T-helper 2 cell treated with Interferon-gamma antibody and Interleukin-4, amounts not matched to agents 5 μg/mL and 100 μg/mL, for 36 hours (primary cell): ENCODE measurements around the gene SPTLC1.
"Not testable (repeated sequence)": the region's sequence is repeated elsewhere in the genome, so short reads cannot be mapped to it uniquely, and the experiment has no call there.

Experiments used
- DNase-seq: peaks from one replicate; pipeline ENCODE4 v3.0.0; 2021; ENCODE audit warnings: low spot score
- H3K27ac Mint-ChIP-seq: one replicate; pipeline ENCODE4 v1.8.0; 2021; ENCODE audit warnings: mild to moderate bottlenecking, mixed read lengths
- H3K27me3 Mint-ChIP-seq: one replicate; pipeline ENCODE4 v1.8.0; 2021; ENCODE audit warnings: low read depth, mixed read lengths
- H3K36me3 Mint-ChIP-seq: one replicate; pipeline ENCODE4 v1.8.0; 2021; ENCODE audit warnings: low read depth, mixed read lengths
- H3K4me1 Mint-ChIP-seq: one replicate; pipeline ENCODE4 v1.8.0; 2021; ENCODE audit warnings: low read depth, mixed read lengths
- H3K4me3 Mint-ChIP-seq: one replicate; pipeline ENCODE4 v1.8.0; 2022; ENCODE audit warnings: mild to moderate bottlenecking, moderate library complexity, mixed read lengths
- H3K9me3 Mint-ChIP-seq: one replicate; pipeline ENCODE4 v1.8.0; 2021; ENCODE audit warnings: mixed read lengths

Gene SPTLC1

DNA sequence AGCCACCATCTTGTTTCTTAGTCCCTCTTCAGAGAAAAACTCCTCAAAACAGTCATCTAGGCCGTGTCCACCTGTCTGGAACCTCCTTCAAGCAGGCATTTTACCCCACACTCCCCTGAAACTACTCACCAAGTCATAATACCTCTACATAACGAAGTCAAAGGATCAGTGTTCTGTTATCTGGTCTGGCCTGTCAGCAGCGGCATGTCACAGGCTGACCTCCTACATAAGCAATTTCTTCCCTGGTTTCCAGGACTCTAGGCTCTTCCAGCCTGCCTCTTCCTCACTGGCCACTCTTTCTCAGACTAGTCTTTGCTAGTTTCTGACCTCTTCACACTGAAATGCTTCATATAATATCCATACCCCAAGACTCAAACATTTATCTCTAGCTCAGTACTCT is 72.2 kb downstream of the SPTLC1 start:
- Mint-ChIP-seq H3K9me3 (peaks cover 25% of the 10 kb centered on the region), H3K36me3 (peaks cover 75% of the 10 kb centered on the region), H3K4me3 (no peak overlapping the region), H3K4me1 (no peaks in the 10 kb centered on the region), H3K27ac (no peak overlapping the region), H3K27me3 (no peaks in the 10 kb centered on the region)
- no peak for DNase-seq

DNA sequence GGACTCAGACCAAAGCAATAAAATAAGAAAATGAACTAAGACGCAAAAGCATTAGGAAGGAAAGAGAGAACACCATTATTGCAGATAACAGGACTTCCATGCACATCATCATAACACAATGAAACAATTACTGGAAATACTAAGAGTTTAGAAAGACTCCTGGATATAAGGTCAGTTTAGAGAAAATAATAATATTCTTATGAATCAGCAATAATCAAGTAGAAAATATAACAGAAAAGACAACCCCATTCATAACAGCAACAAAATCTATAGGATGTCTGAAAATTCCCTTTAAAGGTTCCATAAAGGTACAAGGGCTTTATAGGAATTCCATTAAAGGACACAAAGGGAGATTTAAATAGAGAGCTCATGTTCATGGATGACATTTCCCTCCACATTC is 73.0 kb downstream of the SPTLC1 start:
- Mint-ChIP-seq H3K4me1 (no peaks in the 10 kb centered on the region), H3K27me3 (no peaks in the 10 kb centered on the region), H3K36me3 (peaks cover 77% of the 10 kb centered on the region), H3K9me3 (peaks cover 25% of the 10 kb centered on the region), H3K27ac (no peak overlapping the region), H3K4me3 (no peak overlapping the region)
- no peak for DNase-seq

DNA sequence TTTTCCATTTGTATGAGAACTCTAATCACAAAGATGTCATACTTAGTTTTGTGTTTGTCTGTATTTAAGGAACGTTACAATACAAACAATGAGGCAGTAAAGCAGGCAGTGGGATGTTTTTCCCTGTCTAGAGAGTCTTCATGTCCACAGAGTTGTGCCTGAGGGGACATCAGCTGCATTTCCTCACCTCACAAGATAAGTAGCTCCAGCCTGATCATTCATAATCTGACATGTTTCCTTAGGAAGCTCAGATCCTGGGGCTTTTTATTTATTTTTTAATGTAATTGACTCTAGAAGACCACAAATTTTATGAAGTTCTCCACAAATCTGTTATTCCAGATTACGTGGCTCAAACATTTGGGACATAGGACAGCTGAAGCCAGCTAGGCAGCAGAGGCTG is 78.5 kb downstream of the SPTLC1 start:
- H3K27ac Mint-ChIP-seq = no peak overlapping the region
- peaks cover 2% of the 10 kb centered on the region for H3K9me3 Mint-ChIP-seq
- no peaks in the 10 kb centered on the region for H3K4me1 Mint-ChIP-seq
- H3K4me3 Mint-ChIP-seq = no peak overlapping the region
- no peak for DNase-seq
- peaks cover 48% of the 10 kb centered on the region for H3K36me3 Mint-ChIP-seq
- no peaks in the 10 kb centered on the region for H3K27me3 Mint-ChIP-seq

DNA sequence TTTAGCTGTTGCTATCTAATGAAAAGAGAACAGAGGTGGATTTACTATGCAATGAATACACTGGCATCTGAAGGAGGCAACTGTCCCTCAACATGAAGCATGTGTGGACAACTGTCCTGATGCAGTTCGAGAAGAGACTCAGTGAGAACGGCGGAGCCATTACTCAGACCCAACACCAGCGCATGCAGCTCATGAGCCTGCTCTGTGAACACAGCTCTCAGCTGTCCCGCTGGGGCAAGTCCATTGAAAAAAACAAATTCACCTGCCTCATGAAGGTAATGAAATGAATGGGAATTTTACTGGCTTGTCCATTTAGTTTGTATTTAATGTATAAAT is 78.8 kb downstream of the SPTLC1 start:
- H3K36me3 Mint-ChIP-seq = peaks cover 44% of the 10 kb centered on the region
- H3K4me1 Mint-ChIP-seq = no peaks in the 10 kb centered on the region
- no peak for DNase-seq

DNA sequence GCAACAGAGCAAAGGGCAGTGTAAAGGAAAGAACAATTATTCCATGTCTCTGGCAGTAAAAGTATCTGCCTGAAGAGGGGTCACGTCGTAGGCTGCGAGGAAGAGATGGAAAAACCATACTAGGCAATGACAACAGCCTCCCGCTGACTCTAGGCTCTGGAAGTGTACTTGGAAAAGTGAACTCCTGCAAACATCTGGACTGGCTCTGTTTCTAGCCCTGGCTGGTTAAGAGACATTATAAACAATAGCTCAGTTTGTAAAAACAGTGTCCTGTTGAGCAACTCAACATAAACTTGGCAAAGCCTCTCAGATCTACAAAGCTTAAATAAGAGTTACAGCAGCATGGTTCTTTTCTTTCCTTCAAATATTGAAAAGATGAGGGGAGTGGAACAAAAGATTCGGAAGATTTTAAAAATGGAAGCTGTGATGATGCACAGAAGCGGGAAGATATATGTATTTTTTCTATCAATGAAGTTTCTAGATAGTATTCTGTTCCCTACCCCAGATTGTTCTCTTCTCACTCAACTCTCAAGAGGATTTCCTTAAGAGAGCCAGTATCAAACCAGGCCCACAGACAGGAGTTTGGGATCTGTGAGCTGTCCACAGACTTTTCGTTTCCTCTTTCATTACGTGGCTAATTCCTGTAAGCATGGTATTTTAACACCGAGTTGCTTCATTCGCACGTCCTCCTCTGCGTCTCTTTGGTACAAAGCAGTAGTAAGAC is 79.4 kb downstream of the SPTLC1 start:
- Mint-ChIP-seq H3K27me3 (no peaks in the 10 kb centered on the region), H3K4me1 (no peaks in the 10 kb centered on the region), H3K36me3 (peaks cover 43% of the 10 kb centered on the region), H3K9me3 (no peaks in the 10 kb centered on the region), H3K27ac (no peak overlapping the region), H3K4me3 (no peak overlapping the region)
- no peak for DNase-seq

More for the DNA sequence above, 78.8 kb downstream of the SPTLC1 start:
- Mint-ChIP-seq H3K9me3 (no peaks in the 10 kb centered on the region), H3K4me3 (no peak overlapping the region), H3K27ac (no peak overlapping the region), H3K27me3 (no peaks in the 10 kb centered on the region)

DNA sequence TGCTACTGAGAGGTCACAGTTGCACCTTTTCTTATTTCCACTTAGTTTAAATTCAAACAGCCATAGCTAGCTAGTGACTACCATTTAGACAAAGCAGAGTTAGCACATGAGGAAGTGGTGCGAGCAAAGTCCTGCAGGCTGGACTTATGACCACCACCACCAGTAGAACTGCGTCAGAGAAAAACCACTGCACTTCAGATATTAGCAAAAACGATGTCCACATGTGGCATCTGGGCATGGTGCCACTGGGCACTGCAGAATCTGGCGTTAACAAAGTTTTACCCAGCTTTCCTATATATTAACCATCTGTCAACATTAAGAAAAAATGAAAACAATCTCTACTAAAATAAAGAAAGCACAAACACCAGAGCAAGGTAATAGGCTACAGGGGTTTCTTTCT is 80.1 kb downstream of the SPTLC1 start:
- peaks cover 43% of the 10 kb centered on the region for H3K36me3 Mint-ChIP-seq
- H3K27ac Mint-ChIP-seq = no peak overlapping the region
- H3K4me1 Mint-ChIP-seq = no peaks in the 10 kb centered on the region
- DNase-seq = no peak
- no peaks in the 10 kb centered on the region for H3K9me3 Mint-ChIP-seq
- H3K27me3 Mint-ChIP-seq = no peaks in the 10 kb centered on the region
- no peak overlapping the region for H3K4me3 Mint-ChIP-seq

DNA sequence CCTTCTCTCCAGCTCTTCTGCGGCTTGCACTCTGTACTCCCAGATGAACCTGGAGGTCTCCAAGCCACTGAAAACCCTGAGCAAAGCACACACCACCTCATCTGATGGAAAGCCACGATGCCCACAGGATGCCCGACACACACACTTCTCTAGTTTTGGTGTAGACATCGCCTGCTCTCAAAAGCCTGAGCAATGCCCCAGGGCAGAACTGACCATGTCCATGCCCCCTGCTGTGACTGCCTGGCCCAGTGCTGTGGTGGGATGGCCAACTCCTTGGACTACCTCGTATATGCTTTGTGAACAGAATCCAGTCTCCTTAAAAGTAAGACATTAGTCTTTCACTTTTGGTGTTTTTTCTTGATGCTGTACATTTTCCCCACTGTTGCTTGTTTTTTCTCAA is 81.2 kb downstream of the SPTLC1 start:
- no peak for DNase-seq
- Mint-ChIP-seq H3K27ac (no peak overlapping the region), H3K27me3 (no peaks in the 10 kb centered on the region), H3K36me3 (peaks cover 42% of the 10 kb centered on the region), H3K4me3 (no peak overlapping the region), H3K9me3 (no peaks in the 10 kb centered on the region), H3K4me1 (no peaks in the 10 kb centered on the region)

DNA sequence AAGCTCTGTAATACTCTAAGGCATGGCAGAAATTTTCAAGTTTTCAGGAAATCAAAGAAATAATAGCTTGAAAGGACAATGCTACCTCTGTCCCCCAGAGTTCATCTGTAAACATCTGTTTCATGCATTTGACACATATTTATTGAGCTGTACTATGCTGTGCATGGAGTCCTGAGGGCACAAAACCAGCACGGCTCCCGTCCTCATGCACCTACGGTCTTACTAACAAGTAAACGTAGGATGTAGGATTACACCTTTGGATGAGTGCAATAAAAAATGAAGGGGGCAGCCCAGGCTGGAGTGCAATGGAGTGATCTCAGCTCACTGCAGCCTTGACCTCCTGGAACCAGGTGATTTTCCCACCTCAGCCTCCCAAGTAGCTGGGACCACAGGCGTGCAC is 81.9 kb downstream of the SPTLC1 start:
- DNase-seq = no peak
- Mint-ChIP-seq H3K4me3 (no peak overlapping the region), H3K27ac (no peak overlapping the region), H3K36me3 (peaks cover 37% of the 10 kb centered on the region), H3K4me1 (no peaks in the 10 kb centered on the region), H3K9me3 (no peaks in the 10 kb centered on the region), H3K27me3 (no peaks in the 10 kb centered on the region)

DNA sequence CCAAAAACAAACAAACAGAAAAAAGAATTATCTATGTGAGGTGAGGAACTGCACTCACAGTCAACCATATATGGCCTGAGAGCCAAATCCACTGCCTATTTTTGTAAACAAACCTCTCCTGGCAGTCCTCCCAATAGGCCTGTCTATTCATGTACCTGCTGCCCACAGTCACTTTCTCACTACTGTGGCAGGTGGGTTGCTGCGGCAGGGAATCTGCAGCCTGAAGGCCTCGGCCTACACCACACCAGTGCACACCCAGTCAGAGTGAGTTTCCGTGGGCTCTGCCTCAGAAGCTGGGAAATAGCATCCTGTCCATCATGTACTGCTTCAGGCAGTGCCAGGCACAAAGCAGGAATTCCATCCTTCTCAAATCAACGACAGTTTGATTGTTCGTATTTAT is 82.3 kb downstream of the SPTLC1 start:
- Mint-ChIP-seq H3K27ac (no peak overlapping the region), H3K27me3 (no peaks in the 10 kb centered on the region), H3K4me3 (no peak overlapping the region), H3K9me3 (no peaks in the 10 kb centered on the region), H3K4me1 (no peaks in the 10 kb centered on the region), H3K36me3 (peaks cover 33% of the 10 kb centered on the region)
- DNase-seq = no peak

DNA sequence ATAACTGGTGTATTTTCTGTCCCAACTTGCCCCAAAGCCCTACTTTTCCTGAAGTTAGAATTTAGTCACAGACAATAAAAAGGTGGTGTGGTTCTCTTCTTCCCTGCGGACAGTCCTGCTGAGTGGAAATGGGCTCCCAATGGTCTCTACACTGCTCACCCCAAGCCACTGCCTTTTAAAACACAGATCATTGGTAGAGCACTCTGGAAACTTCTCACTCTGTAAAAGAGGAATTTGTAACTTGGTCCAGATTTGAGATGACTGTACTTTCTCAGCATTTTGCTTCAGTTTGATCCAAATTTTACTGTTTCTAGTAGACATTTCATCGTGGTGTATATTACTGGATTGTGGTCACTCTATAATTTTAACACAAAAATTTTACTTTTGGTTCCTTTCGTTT is 84.8 kb downstream of the SPTLC1 start:
- Mint-ChIP-seq H3K27ac (no peak overlapping the region), H3K9me3 (no peaks in the 10 kb centered on the region), H3K4me3 (no peak overlapping the region), H3K36me3 (peaks cover 23% of the 10 kb centered on the region), H3K4me1 (no peaks in the 10 kb centered on the region), H3K27me3 (no peaks in the 10 kb centered on the region)
- no peak for DNase-seq

DNA sequence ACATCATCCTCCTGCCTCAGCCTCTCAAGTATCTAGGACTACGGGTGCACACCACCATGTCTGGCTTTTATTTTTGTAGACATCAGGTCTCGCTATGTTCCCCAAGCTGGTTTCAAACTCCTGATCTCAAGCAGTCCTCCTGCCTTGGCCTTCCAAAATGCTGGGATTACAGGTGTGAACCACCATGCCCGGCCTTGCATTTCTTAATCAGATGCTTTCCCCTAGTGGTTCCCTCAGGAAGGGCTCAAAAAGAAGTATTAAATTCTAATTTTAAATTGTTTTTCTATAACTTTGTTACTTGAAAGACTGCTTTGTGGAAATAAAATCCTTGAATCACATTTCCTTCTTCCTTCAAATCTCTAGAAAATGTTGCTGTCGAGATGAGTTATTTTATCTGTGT is 85.7 kb downstream of the SPTLC1 start:
- no peaks in the 10 kb centered on the region for H3K4me1 Mint-ChIP-seq
- no peaks in the 10 kb centered on the region for H3K27me3 Mint-ChIP-seq
- H3K9me3 Mint-ChIP-seq = no peaks in the 10 kb centered on the region
- no peak overlapping the region for H3K4me3 Mint-ChIP-seq
- DNase-seq = no peak
- peaks cover 21% of the 10 kb centered on the region for H3K36me3 Mint-ChIP-seq
- no peak overlapping the region for H3K27ac Mint-ChIP-seq

DNA sequence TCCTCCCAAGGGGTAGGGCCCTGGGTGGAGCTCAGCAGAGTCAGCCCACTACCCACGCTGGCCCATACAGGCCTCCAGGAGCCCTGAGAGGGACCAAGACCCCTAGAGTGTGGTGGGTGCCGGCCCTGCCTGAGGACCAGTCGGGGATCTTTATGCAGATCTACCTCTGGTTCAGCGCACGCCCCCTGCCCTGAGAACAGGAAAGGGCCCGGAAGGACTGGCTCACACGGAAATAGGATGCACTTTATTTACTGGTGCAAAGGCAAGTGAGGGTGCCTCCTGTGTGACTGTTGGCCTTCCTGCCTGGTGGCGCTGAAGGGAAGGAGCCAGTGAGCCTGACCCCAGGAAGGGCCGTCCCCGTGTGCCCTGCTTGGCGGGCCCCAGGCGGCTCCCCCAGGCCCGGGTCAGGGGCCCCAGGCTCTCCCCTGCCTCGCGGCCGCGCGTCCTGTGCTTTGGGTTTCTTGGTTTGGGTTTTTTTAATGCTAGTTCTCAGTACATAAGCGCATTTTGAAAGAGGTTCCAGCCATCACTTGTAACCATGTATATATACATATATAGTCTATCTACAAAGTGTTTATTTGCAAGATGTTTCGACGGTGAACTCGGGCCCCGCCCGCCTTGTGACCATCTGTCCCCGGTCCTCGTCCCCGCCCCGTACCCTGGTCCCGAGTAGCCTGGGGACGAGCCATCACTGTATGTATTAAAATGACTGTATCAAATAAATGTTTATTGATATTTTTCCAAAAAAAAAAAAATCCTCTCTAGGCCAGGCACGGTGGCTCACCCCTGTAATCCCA is 88.8 kb downstream of the SPTLC1 start:
- no peak for DNase-seq
- Mint-ChIP-seq H3K4me1 (no peaks in the 10 kb centered on the region), H3K4me3 (no peak overlapping the region), H3K27me3 (no peaks in the 10 kb centered on the region), H3K27ac (no peak overlapping the region), H3K9me3 (peaks cover 15% of the 10 kb centered on the region), H3K36me3 (peaks cover 12% of the 10 kb centered on the region)

DNA sequence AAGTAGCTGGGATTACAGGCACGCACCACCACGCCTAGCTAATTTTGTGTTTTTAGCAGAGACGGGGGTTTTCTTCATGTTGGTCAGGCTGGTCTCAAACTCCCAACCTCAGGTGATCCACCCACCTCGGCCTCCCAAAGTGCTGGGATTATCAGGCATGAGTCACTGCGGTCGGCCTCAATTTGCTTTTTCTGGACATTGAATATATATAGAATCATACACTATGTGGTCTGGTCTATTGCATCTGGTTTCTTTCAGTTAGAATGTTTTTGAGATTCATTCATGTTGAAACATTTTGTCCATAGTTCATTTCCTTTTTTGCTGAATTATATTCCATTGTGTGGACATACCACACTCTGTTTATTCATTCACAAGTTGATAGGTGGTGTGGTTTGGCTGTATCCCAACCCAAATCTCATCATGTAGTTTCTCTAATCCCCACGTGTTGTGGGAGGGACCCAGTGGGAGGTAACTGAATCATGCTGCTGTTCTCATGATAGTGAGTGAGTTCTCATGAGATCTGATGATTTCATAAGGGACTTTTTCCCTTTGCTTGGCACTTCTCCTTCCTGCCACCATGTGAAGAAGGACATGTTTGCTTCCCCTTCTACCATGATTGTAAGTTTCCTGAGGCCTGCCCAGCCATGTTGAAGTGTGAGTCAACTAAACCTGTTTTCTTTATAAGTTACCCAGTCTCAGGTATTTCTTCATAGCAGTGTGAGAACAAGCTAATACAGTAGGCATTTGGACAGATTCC is 93.2 kb downstream of the SPTLC1 start:
- H3K4me3 Mint-ChIP-seq, H3K36me3 Mint-ChIP-seq: not testable (repeated sequence)

DNA sequence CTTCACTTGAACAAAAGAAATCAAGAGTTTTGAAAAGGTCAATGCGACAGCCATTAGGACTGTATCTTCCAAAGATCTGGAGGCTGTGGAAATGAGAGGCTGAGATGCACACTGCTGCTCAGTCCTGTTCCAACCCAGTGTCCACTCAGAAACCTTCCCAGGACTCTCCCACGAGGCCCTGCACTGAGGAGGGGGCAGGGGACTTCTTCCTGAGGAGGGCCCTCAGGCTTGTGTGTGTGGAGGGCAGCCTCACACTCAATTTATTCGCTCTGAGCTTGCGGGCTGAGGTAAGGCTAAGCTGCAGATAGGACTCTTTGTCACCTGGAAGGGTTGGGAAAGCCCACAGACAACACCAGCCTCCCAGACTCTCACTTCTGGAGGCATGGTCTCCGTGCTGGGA is 95.6 kb downstream of the SPTLC1 start:
- peaks cover 4% of the 10 kb centered on the region for H3K27me3 Mint-ChIP-seq
- no peak overlapping the region for H3K27ac Mint-ChIP-seq
- H3K36me3 Mint-ChIP-seq = no peaks in the 10 kb centered on the region

More for the DNA sequence above, 93.2 kb downstream of the SPTLC1 start:
- not testable (repeated sequence) for H3K27me3 Mint-ChIP-seq, H3K27ac Mint-ChIP-seq, H3K4me1 Mint-ChIP-seq, DNase-seq
- peaks cover 18% of the 10 kb centered on the region for H3K9me3 Mint-ChIP-seq

More for the DNA sequence above, 95.6 kb downstream of the SPTLC1 start:
- H3K4me3 Mint-ChIP-seq = no peak overlapping the region
- DNase-seq = no peak
- no peaks in the 10 kb centered on the region for H3K4me1 Mint-ChIP-seq
- peaks cover 18% of the 10 kb centered on the region for H3K9me3 Mint-ChIP-seq
